HG02852 (cell line): ENCODE data around the gene KRT13.
A peak's percentile ranks its signal among the peaks of the same experiment; 100 is the strongest.
"Not testable (repeated sequence)": the region's sequence is repeated elsewhere in the genome, so short reads cannot be mapped to it uniquely, and the experiment has no call there.

Source experiments
- ATAC-seq: cut with Tn5 transposase; IDR thresholded peaks from one replicate; pipeline ENCODE4 v1.9.1; 2021; ENCODE audit warnings: mild to moderate bottlenecking, moderate library complexity; ENCODE audit not compliant: unreplicated experiment

Gene KRT13

DNA sequence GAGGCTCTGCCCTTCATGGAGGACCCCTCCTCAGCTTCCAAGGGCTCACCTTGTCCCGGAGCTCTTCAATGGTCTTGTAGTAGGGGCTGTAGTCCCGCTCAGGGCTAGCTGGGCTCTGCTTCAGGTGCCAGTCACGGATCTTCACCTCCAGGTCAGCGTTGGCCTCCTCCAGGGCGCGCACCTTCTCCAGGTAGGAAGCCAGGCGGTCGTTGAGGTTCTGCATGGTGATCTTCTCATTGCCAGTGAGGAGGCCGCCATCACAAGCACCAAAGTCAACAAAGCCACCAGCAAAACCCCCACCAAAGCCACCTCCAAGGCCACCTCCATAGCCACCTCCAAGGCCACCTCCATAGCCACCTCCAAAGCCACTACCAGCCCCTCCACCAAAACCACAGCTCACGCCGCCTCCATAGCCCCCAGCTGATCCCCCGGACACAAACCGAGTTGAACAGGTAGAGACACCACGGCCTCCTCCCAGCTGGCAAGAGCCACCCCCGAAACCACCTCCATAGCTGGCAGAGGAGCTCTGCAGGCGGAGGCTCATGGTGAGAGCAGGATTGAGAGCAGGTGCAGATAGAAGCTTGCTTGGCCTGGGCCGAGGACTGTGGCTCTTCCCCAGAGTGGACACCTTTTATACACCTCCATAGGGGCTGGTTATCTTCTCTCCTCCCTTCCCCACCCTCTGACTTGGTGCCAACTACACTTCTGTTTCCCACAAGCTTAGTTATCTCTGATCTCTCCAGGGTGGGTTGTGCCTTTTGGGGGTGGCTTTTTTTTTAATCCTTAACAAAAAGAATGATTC, at the start of gene KRT13:
KRT13 (minus strand) TSS at position 606 of the 802 bp plus-strand sequence; CDS start at position 544, 62 bp downstream.
- no peak for ATAC-seq

DNA sequence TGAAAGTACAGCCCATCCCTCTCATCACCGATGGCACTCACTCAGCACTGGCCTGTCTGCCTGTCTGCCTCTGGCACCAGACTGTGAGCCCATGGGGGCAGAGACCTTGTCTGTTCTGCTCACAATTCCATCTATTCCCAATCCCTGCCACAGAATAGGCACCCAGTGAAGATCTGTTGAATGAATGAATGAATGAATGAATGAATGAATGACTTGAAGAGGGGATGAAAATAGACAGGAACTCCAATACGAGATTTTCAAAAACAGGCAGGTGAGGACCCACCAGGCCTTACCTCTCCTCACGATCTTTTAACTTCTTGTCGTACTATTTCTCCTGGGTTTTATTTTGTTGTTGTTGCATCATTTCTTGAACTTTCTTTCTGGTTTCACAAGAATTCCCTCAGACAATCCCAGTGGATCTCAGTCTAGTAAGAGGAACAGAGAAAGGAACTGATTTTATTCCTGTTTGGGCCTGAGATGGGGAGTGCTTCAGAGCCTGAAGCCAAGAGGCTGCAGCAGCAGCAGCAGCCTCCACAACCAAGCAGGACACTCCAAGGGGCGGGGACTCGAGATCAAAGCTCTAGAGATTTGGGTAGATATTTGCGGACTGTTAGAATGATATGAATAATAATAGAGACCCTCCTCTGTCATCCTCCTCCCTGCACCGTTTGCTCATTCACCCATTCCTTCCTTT, 48.7 kb upstream of the KRT13 start:
- ATAC-seq = no peak

DNA sequence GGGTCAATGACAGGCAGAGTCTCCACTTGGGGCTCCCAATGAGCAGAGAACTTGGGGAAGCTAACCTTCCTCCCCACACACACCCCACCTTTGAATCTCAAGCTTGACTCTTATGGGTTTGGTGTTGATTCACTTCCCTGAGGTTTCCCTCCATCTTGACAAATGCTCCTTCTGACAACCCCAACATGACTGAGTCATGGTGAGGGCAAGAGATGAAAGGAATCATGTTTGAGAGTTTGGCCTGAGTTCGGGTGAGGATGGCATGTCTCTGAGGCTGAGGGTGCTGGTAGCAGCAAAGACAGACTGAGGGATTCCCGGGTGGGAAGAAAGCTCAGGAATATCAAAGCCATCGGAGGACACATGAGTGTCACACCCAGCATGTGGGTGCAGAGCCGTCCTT, 47.8 kb upstream of the KRT13 start:
- no peak for ATAC-seq

DNA sequence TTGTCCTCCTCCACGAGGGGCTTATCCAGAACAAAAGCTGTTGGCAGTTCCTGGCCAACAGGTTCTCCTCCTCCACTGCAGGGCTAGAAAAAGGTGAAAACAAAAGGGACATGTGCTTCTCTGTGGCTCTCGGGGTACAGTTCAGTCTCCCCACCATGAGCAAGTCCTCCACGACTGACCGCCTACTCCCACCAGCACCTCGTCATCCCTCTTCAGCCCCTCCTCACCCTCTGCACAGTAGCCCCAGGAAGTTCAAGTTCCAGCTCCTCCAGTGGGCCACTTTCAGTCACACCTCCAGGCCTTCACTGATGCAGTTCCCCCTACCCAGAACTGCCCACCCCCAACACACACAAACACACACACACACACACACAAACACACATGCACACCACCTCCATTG, 47.0 kb upstream of the KRT13 start:
- ATAC-seq = no peak

DNA sequence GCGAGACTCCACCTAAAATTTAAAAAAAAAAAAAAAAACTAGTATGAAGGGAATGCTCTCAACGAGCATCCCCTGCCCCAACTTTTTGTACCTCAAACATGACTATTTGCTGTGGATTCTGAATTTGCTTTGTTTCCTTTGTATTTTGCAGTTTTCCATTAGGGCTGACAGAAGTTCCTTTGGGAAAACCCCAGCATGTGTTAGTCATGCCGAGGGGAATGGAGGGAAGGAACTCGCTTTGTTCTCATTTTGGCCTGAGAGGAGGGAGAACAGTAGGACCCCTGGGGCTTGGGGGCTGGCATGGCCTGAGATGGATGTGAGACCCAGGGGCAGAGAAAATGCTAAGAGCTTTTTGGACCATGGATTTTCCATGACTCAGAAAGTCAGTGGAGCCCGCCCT, 46.0 kb upstream of the KRT13 start:
- ATAC-seq = no peak

DNA sequence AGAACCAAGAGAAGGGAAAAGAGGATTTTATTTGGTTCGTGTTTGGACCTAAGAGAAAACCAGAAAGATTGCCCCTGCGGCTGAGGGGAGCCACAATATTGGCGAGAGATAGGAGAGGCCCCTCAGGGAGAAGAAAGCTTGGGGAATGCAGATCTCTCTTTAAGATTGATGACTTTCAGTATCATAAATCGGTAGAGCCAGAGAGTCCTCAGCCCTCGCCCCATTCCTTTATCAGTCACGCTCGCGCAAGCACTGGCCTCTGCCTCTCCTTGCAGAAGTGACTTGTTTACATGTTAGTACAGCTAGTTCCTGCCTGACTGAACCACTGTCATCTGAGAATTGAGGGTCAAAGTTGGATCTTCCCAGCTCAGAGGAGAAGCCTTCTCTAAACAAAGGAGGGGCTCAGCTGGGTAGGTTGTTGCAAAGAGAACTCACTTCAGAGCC, 44.2 kb upstream of the KRT13 start:
- ATAC-seq = no peak

DNA sequence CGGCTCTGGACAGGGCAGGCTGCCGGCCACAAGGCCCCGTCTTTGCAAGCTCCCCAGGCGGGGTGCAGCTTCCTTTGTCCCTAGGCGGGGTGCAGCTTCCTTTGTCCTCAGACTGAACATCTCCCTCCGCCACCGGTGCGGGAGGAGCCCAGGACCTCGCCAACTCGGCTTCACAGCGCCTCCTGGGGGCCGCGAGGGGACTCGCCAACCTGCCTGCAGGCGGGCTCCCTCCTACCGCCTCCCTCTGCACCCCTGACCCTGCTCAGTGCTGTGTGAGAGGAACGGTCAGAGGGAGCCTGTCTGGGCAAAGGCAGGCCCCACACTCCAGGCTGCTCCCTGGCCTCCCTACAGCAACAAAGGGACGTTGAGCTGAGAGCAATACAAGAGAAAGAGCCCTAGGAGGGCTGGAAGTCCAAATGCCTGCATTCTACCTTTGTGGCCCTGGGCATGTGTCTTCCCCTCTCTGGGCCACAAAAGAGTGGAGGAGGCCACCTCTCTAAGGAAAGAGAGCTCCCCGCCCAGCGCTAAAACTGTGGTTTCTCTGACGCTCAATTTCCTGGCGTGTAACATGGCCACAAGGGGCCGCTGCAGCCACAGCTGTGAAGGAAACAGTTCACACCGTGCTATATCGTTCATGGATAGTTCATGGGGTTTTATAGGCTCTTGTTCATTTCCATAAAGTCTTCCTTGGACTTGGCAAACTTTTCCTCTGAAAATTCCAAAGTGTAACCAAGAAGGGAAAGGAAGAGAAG, 43.6 kb upstream of the KRT13 start:
- peak; percentile 62 for ATAC-seq

DNA sequence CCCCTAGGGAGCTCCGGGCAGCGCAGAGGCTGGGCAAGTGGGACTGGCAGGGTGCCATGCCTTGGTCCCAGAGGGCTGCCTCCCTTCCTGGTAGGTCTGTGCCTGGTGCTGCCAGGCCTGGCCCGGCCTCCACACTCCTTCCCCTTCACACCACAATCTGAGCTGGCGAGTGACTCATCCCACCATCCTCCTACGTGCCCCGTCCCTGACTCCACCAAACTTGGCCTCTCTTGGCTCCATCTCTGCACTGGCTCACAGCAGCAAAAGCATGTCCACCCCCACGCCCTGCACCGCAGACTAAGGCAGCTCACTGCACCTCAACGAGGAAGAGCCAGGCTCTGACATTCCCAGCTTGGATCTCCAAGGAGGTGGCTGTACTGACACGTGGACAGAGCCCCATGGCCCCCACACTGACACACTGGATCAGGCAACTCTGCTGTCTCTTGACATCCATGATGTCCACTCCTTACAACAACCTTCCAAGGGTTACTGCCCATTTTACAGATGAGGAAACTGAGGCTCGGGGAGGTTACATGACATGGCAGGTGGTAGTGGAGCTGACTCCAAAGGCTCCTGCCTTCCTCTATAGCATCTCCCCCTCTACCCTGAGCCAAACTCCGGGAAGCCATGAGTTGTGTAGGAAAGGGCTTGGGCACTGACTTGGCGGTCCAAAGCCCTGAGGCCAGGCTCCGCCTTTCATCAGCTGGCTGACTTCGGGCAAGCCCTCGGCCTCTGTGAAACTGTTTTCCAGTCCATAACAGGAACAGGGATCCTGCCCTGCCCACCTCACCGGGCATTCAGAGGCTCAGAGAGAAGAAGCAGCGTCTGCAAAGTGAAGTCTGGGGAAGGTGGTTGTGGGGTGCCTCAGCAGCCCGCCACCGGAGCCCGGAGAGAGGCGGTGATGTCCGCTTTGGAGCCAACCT, 42.8 kb upstream of the KRT13 start:
- ATAC-seq = no peak

DNA sequence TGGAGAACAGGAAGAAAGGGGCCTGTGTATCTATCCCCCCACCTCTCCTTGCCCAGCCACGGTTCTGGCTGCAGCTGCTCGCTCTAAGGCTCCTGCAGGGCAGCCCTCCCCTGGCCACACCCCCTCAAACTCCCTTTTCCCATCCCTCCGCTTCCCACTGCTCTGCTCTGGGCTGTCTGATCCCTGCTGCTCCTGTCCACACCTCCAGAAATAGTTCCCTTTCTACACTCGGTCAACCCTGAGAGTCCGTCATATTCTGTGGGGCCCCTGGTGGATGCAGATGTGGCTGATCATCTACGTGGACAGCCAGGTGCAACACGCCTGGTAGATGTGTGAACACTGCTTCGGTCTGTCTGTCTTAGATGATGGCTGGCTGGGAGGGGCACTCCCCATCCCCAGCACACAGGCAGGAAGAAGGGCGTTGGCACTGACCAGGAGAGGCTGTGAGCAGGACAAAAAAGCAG, 42.0 kb upstream of the KRT13 start:
- no peak for ATAC-seq

DNA sequence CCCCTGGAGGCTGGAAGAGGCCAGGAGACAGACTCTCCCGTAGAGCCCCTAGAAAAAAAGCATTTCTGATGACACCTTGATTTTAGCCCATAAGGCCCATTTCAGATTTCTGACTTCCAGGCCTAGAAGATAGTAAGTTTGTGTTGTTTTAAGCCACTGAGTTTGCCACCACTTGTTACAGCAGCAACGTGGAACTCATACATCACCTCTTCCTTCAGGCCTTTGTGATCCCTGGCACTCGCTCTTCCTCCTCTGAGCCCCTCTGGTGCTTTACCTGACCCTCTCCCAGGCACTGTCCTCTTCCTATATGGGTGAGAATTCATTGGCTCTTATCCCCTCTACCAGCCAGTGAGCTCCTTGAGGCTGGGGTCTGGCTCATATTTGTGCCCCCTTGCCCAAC, 41.4 kb upstream of the KRT13 start:
- no peak for ATAC-seq

DNA sequence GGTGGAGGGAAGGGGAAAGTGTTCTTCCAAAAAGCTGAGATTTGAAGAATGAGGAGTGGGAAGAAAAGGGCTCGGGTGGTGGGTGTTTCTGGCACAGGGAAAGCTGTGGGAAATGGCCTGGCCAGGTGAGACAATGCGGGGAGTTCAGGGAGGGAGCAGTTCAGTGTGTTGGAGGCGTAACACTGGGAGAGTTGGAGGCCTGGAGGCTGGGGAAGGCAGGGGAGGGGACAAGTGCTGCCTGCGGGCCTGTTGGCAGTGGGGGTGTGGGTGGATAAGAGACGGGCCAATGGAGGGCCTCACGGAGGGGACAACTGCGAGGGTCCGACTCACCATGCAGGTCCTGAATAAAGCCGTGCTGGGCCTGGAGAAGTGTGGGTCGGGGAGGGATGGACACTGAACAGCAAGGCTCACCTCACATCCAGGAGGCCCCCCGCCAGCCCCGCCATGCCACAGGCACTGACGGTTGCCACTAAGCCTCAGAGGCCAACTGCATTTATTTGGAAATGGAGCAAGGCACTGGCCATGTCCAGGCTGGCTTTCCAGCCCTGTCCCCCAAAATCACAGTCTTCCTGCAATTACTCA, 40.5 kb upstream of the KRT13 start:
- ATAC-seq = no peak

DNA sequence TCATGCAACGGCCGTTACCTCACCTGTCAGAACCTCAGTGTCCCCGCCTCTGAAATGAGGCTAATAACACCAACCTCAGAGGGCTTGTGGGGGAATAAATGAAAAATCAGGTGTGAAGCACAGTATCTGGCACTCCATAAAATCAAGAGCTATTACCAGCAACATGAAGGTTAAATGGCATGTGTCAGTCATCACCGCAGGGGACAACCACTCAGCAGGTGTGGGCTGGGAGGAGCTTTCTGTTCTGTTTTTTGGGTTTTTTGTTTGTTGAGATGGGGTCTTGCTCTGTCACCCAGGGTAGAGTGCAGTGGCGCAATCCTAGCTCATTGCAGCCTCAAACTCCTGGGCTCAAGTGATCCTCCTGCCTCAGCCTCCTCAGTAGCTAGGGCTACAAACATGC, 39.5 kb upstream of the KRT13 start:
- ATAC-seq = no peak

DNA sequence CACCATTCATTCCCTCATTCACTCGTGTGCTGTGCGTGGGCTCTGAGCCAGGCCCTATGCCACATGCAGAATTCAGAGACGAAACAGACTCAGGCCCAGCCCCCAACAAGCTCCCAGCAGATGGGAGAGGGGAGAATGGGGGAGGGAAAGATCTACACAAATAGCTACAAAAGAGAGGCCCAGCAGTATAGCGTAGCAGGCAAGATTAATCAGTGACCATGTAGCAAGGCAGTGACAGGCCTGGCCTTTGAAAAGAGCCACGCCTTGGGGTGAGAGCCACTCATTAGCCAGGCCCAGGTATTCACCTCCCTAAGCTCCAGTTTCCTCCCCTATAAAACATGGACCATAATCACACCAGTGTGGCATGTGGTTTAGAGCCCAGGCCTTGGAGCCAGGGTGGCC, 39.1 kb upstream of the KRT13 start:
- ATAC-seq = no peak

DNA sequence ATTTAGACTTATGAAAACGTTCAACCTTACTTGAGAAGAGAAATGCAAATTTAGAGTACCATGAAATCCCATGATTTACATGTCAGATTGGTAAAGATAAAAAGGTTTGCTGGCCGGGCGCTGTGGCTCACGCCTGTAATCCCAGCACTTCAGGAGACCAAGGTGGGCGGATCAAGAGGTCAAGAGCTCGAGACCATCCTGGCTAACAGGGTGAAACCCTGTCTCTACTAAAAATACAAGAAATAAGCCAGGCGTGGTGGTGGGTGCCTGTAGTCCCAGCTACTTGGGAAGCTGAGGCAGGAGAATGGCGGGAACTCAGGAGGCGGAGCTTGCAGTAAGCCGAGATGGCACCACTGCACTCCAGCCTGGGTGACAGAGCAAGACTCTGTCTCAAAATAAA, 37.4 kb upstream of the KRT13 start:
- ATAC-seq = not testable (repeated sequence)

DNA sequence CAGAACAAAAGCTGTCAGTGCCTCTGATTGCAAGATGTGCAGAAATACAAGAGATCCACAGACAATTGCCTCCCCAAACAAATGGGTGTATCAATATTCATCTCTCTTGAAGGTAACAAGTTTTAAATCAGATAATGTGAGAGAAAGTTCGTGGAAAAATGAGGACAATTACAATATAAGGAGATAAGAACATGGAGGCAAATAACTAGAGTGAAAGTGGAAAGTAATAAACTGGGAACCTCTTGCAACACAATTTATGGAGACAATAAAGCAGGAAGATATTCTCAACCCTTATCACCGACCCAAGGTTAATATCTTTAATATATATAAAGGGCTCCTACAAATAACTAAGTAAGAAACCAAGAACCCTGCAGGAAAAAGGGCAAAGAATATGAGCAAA, 36.9 kb upstream of the KRT13 start:
- no peak for ATAC-seq

DNA sequence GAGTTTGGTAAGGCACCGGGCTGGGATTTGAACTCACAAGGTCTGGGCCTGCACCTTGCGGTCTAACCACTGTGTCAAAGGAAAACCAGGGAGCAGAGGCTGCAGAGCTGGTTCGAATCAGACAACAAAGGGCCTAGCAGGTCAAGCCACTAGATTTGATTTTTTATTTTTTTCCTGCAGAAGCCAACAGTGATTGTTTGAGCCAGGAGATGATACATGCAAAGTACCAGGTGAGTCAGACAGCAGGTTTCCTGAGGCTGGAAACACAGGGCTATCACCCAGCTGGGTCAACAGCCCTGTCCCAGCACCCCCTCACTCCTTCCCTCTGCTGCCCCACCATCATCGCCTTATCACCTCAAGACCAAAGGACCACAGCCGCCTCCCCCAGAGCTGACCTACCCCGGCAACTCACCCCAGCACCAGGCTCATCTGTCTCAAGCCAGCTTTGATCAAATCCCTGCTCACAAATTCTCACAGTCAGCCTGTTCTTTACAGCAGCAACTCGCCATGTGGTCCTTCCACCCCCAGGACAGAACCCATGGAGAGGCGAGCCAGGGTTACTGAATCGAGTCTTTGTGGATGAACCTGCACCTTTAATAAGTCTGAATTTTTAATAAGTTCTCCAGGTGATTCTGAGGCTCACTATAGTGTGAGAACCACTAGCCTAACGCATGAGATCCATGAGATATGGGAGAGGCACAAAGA, 35.7 kb upstream of the KRT13 start:
- ATAC-seq = no peak

DNA sequence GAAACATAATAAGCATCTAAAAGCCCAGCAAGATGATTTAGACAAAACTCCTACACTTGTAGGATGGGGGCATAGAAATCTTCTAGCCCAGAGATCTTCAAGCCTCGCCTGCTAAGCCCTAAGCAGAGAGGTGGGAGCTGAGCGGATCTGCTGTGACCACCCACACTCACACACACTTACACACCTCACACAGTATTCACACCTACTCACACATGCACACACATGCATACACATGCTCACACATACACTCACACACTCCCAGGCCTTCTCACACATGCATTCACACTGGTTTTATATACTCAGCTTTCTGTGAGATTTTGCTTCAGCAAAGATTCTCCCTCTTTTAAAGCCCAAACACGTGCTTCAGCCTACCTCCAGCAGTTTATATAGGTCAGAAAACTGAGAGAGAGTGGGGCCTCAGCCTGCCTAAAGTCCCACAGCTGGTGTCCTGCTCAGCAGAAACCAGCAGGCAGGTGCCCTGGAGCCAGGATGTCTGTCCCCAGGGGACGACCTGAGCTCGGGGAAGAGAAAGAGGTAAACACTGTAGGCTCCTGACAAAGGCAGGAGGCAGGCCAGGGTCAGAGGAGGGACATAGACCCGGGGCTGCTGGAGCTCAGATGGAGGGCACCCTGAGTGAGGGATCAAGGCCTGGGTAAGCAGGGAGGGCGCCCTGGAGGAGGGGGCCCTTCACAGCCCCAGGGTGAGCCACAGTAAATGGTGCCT, 34.7 kb upstream of the KRT13 start:
- ATAC-seq = no peak

DNA sequence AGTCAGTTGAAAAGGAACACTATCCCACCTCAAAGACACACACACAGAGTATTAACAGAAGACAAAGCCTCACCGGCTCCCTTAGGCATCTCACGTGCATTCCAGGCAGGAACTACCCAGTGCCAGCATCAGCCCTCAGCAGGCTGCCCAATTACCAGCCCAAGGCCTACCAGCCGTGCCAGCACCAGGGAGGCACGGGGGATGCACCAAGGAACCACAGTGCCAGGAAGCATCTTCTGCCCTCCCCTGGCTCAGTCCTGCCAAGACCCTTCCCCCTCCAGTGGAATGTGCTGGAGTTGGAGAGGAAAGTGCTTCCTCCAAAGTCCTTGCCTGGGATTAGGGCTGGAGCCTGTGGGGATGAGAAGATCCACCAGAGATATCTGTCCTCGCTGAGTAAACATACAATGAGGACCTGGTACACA, 33.7 kb upstream of the KRT13 start:
- no peak for ATAC-seq

DNA sequence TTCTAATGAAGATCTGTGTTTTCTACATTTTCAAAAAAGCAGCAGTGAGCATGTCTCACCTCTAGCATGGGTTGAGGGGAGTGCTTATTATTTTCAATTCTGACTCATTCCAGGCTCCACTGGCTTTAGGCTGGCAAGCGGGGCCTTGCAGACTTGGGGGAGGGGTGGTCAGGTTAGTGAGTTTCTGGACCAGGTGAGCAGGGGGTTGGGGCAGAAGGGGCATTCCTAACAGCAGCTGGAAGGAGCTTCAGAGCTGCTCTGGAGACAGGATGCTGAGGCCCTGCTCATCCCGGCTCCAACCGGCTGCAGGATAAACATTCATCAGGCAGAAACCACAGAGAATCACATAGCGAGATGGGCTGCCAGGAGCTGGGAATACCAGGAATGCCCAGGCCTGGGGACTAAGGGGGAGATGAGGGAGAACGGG, 33.2 kb upstream of the KRT13 start:
- ATAC-seq = no peak
